Small intestine (tissue), 7 donors: ENCODE data around the gene TLL1. TPM values are rescaled to one million over a fixed set of nuclear protein-coding genes. Genes with fewer than 3 reads are reported as not detected.

Experiments
- DNase-seq, 2 donors: peaks; one replicate each; pipeline versions ENCODE4 v3.0.0 to v3.0.0-alpha.2; 2013
- FAIRE-seq: peaks from 2 replicates; lab custom pipeline; 2012; peaks lifted over from hg19 to GRCh38; lab: Jason Lieb, UNC
- H3K27ac ChIP-seq, 3 donors: one replicate each; pipeline ENCODE4 v1.5.1; 2013; ENCODE audit warnings: low read length in 2 of 3, mild to moderate bottlenecking in 2 of 3, control low read depth in 1 of 3, inconsistent platforms in 1 of 3, low read depth in 1 of 3, moderate library complexity in 1 of 3
- H3K27me3 ChIP-seq, 3 donors: one replicate each; pipeline ENCODE4 v1.6.1; 2013; ENCODE audit warnings: low read length in 3 of 3, inconsistent platforms in 1 of 3; ENCODE audit not compliant: control insufficient read depth in 3 of 3, insufficient read depth in 3 of 3
- H3K36me3 ChIP-seq, 3 donors: one replicate each; pipeline ENCODE4 v1.6.1; 2013; ENCODE audit warnings: low read length in 3 of 3, inconsistent platforms in 1 of 3, low read depth in 1 of 3, mild to moderate bottlenecking in 1 of 3, moderate library complexity in 1 of 3; ENCODE audit not compliant: control insufficient read depth in 3 of 3, insufficient read depth in 2 of 3
- H3K4me1 ChIP-seq, 3 donors: one replicate each; pipeline ENCODE4 v1.6.1; 2013; ENCODE audit warnings: low read length in 2 of 3, inconsistent platforms in 1 of 3, low read depth in 1 of 3, mild to moderate bottlenecking in 1 of 3, moderate library complexity in 1 of 3; ENCODE audit not compliant: control insufficient read depth in 3 of 3, insufficient read depth in 2 of 3
- H3K4me3 ChIP-seq, 3 donors: one replicate each; pipeline ENCODE4 v1.5.1; 2013; ENCODE audit warnings: low read length in 3 of 3, control low read depth in 1 of 3, inconsistent platforms in 1 of 3, low read depth in 1 of 3, mild to moderate bottlenecking in 1 of 3, moderate library complexity in 1 of 3
- H3K9me3 ChIP-seq, 2 donors: one replicate each; pipeline ENCODE4 v1.6.1; 2013; ENCODE audit warnings: low read depth in 1 of 2, low read length in 1 of 2; ENCODE audit not compliant: control insufficient read depth in 2 of 2, insufficient read depth in 1 of 2
- WGBS, 3 donors: extraction: QIAGEN DNeasy Blood & Tissue Kit; methylation state at CpG; one replicate each; pipeline ENCODE4 v1.1.7; 2013; 5-methylcytosine and 5-hydroxymethylcytosine counted together
- polyA plus RNA-seq, 4 donors: library from polyadenylated mRNA; stranded (reverse) in 3 of 4; unstranded in 1 of 4; fragments of 200-250 nt in 3 of 4; fragments of 120-200 nt in 1 of 4; gene quantifications; one replicate each; pipeline versions ENCODE4 v1.2.1 to v1.2.3, GENCODE V29; 2013
- donor health status: healthy with polysubstance abuse.
- donor health status: control.
- donor health status: control.
- donor health status: Bipolar disorder and iron deficiency.
- donor health status: healthy.

Gene TLL1
- polyA plus RNA-seq, 4 donors, result 1.6 to 3.2 (median 1.9) TPM

DNA sequence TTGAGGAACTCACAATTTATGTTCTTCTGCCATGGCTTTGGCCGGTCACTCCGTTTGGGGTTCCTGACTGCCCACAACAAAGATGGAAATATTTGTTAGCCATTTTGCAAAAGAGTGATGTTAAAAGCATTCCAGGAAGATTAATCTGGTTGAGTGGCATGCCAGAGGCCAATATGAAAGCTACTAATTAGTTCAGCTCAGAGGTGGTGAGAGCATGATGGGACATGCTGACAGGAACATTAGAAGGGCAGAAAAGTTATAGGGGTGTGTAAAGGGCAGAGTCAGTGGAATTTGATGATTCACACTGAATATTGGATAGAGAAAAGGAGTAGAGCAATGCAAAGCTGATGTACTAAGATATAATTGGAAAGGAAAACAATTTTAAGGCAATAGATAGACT is 94.4 kb downstream of the TLL1 start:
- FAIRE-seq (no peak), DNase-seq (no peak)
- Histone ChIP-seq H3K27me3 (no peaks in the 10 kb centered on the region), H3K4me1 (peaks cover 0 to 2% (median 0%) of the 10 kb centered on the region in 3 donors), H3K27ac (no peak overlapping the region), H3K9me3 (peaks cover 0 to 14% of the 10 kb centered on the region in 2 donors), H3K4me3 (no peak overlapping the region), H3K36me3 (no peaks in the 10 kb centered on the region)
- WGBS, 3 donors, result 90 to 100% (median 99%) methylated on average over 2 of the region's 2 CpGs

DNA sequence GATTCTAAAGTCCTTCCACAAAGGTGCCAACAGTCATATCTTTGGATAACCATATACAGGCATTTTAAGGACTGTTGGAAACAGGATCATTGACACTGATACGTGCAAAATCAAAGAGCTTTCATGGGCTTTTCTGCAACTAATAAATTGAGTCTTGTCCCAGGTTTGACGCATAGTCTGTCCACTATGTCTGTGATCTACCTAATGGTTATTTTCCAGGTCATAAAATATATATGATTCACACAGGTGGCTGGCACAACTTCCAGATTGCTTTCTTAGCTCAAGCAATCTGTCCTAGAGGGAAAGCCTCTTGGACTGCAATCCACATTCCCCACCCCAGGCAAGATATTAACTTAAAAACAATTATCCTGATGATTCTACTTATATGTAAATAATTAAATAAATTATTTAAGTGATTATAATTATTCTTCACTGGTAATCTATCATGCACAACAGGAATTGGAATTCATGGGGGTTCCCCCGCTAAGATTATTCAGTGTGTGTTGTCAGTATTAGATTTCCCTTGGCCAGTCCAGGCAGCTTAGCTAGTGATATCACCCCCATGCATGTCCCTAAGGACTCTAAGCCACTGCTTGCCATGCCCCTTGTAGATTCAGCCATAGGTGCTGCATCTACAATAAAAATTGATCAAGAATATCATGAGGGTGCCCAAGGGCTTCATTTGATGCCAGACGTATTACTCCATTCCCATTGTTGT is 97.8 kb downstream of the TLL1 start:
- H3K36me3 ChIP-seq, result no peaks in the 10 kb centered on the region
- WGBS, 3 donors, result 21 to 78% (median 46%) methylated on average over 4 of the region's 4 CpGs
- H3K27me3 ChIP-seq, result no peaks in the 10 kb centered on the region
- H3K27ac ChIP-seq, result peak overlapping the region in 1 of 3 donors; percentile 62
- DNase-seq (peak in 1 of 2 donors; percentile 91), FAIRE-seq (peak; percentile 94)
- H3K4me1 ChIP-seq, result peaks cover 0 to 4% (median 0%) of the 10 kb centered on the region in 3 donors
- H3K4me3 ChIP-seq, result no peak overlapping the region
- H3K9me3 ChIP-seq, result peaks cover 0 to 14% of the 10 kb centered on the region in 2 donors

DNA sequence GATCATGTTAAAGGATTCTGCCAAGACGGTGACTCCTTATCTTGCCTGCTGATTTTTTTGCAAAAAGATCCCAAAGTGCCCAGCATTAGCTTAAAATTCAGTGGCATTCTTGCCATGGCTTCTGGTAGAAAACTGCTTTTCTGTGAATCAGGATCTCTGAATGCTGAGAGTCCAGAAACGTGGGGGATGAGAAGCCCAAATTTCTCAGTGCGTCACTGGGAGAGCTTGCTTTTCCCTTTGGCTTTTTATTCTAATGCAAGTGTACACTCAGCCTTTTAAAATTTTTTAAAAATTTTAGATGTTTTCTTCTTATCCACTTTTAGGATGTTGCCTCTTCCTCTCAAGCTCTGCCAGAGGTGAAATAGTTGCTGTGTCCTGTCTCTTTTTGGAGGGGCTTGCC is 98.4 kb downstream of the TLL1 start:
- FAIRE-seq, result no peak
- H3K27ac ChIP-seq, result peak overlapping the region in 1 of 3 donors; percentile 62

DNA sequence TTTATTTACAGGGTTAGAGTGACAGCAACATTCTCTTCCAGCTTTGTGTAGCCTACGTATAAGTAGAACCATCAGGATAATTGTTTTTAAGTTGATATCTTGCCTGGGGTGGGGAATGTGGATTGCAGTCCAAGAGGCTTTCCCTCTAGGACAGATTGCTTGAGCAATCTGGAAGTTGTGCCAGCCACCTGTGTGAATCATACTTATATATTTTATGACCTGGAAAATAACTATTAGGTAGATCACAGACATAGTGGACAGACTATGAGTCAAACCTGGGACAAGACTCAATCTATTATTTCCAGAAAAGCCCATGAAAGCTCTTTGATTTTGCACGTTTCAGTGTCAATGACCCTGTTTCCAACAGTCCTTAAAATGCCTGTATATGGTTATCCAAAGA is 98.9 kb downstream of the TLL1 start:
- H3K27me3 ChIP-seq, result no peaks in the 10 kb centered on the region
- DNase-seq (peak; percentile 5 to 87), FAIRE-seq (peak; percentile 70)
- H3K4me1 ChIP-seq, result peaks cover 0 to 4% (median 0%) of the 10 kb centered on the region in 3 donors
- H3K9me3 ChIP-seq, result peaks cover 0 to 5% of the 10 kb centered on the region in 2 donors
- H3K27ac ChIP-seq, result peak overlapping the region in 1 of 3 donors; percentile 44
- H3K36me3 ChIP-seq, result no peaks in the 10 kb centered on the region
- WGBS, 3 donors, result 14 to 43% (median 34%) methylated on average over 2 of the region's 2 CpGs
- H3K4me3 ChIP-seq, result no peak overlapping the region

More for the DNA sequence above, 98.4 kb downstream of the TLL1 start:
- Histone ChIP-seq H3K9me3 (peaks cover 0 to 10% of the 10 kb centered on the region in 2 donors), H3K27me3 (no peaks in the 10 kb centered on the region), H3K36me3 (no peaks in the 10 kb centered on the region), H3K4me3 (no peak overlapping the region), H3K4me1 (peaks cover 0 to 4% (median 0%) of the 10 kb centered on the region in 3 donors)
- WGBS, 3 donors, result 43 to 81% (median 57%) methylated on average over 3 of the region's 3 CpGs
- no peak for DNase-seq

DNA sequence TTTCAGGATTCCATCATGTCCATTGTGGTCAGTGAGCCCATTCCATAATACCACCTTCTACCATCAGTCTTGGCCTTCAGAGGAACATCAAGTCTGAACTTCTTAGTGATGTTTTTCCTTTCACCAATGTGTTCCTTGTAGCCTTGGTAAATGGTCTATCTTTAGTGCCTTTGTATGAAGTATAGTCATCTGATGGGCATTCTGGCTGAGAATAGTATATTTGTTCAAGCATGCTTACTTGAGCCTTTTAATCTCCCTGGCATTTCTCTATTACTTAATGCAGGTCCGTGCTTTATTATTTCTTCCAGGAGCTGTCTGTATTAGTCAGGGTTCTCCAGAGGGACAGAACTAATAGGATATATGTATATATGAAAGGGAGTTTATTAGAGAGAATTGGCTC is 99.7 kb downstream of the TLL1 start:
- Histone ChIP-seq H3K27me3 (no peaks in the 10 kb centered on the region), H3K4me3 (no peak overlapping the region), H3K9me3 (no peaks in the 10 kb centered on the region), H3K4me1 (peaks cover 0 to 4% (median 0%) of the 10 kb centered on the region in 3 donors), H3K36me3 (no peaks in the 10 kb centered on the region), H3K27ac (peak overlapping the region in 1 of 3 donors; percentile 32)
- DNase-seq (no peak), FAIRE-seq (no peak)
- WGBS, 3 donors, result 93 to 97% (median 96%) methylated on average over 1 of the region's 1 CpG

DNA sequence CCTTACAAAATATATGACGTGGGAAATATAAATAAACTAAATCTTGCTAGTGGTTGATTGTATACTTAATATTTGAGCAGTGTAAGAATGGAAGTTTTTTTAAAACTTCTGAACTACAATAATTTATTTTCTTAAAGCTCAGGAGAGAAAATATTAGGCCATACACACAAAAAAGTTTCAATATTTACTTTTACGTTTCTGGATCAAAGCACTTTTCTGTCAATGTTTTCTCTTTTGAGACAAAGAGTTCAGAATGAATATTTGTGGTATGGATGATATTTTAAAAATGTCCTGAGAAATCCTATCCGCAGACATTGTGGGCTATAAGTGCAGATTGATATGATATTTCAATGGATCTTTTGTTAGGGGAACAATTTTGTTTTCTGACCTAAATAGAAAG is 109.9 kb downstream of the TLL1 start:
- FAIRE-seq, result no peak
- H3K27me3 ChIP-seq, result no peaks in the 10 kb centered on the region
- no peaks in the 10 kb centered on the region for H3K9me3 ChIP-seq
- 66 to 87% (median 83%) methylated on average over 3 of the region's 3 CpGs for WGBS, 3 donors
- H3K4me3 ChIP-seq, result no peak overlapping the region
- no peaks in the 10 kb centered on the region for H3K36me3 ChIP-seq
- H3K27ac ChIP-seq, result no peak overlapping the region
- no peaks in the 10 kb centered on the region for H3K4me1 ChIP-seq
- no peak for DNase-seq

DNA sequence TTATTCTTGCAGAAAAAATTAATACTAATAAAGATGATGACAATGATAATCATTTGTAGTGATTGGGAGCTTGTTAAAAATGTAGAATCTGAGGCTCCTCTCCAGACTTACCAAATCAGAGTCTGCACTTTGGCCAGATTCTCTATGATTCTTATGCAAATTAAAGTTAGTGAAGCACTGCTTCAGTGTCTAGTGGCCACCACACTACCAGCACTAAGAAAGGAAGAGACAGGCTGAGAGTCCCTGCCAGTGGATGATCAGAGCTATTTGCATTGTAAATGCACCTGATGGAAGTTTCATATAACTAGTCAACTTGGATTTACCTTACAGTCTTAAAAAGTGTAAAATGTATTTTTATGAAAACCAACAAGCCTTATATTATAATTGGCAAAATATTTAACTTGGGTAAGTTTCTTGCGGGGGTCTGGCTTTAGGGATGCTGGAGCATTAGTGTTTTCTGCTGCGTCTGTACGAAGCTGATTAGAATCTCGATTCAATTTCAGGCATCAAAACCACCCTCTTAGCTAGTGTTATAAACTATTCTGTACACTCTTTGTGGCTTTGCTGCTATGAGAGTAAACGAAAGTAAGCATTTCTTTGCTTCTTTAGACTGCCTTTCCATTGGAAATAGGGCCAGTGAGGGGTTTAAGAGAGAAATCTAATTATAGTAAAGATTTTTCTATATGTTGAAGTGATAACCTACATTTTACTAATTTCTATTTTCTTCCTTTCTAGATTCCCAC is 114.1 kb downstream of the TLL1 start:
- H3K4me1 ChIP-seq, result no peaks in the 10 kb centered on the region
- no peaks in the 10 kb centered on the region for H3K36me3 ChIP-seq
- no peak overlapping the region for H3K27ac ChIP-seq
- WGBS, 3 donors, result 31 to 54% (median 45%) methylated on average over 5 of the region's 5 CpGs
- DNase-seq (no peak), FAIRE-seq (no peak)
- H3K4me3 ChIP-seq, result no peak overlapping the region
- H3K9me3 ChIP-seq, result no peaks in the 10 kb centered on the region
- H3K27me3 ChIP-seq, result no peaks in the 10 kb centered on the region

DNA sequence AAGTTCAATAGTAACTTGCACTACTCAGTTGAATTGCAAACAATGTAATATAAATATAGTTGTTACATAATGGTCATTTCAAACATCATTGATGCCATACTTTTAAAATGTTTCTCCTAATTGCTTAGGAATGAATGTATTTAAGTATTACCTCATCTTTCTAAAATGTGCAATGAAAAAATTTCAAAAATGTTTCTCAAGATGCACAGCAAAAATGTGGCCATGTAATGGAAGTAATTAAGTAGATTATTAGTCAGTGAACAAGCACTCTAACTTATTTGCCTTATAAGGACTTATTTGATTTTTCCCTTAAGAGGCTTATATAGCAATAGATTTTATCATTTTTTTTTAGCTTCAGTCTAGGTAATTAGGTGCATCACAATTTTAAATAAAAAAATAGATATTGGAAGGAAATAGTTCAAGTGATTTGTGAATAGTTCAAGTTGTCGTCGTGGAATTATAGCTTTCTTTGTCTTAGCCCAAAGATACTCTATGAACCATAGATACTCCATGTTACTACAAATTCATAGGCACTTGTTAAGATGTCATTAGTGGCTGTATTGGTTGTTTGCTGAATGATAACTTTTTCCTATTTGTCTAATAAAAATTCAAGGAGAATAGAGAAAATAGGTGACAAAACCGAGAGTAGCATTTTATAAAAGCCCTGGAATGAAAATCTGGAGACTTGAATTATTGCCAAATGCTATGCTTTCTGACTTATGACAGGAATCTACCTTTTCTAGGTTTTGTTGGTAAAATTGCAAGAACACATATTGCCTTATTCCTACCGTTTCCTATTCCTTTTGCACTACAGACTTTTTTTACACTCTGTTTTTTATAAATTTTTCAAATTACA is 118.5 kb downstream of the TLL1 start:
- no peaks in the 10 kb centered on the region for H3K4me1 ChIP-seq
- DNase-seq, result no peak
- no peak for FAIRE-seq
- WGBS, 3 donors, result 82 to 96% (median 84%) methylated on average over 4 of the region's 4 CpGs
- no peak overlapping the region for H3K4me3 ChIP-seq
- H3K9me3 ChIP-seq, result no peaks in the 10 kb centered on the region
- H3K27ac ChIP-seq, result no peak overlapping the region
- no peaks in the 10 kb centered on the region for H3K36me3 ChIP-seq
- H3K27me3 ChIP-seq, result no peaks in the 10 kb centered on the region
